GDM1 (cell line): ENCODE measurements around the gene MKNK1.

ENCODE experiments used
- DNase-seq: peaks from one replicate; lab custom pipeline; 2025; lab: John Stamatoyannopoulos, UW

Gene MKNK1

GRCh38 chr1:46522184-46522968 lies 81.7 kb downstream of the MKNK1 start:
- no peak for DNase-seq

DNA sequence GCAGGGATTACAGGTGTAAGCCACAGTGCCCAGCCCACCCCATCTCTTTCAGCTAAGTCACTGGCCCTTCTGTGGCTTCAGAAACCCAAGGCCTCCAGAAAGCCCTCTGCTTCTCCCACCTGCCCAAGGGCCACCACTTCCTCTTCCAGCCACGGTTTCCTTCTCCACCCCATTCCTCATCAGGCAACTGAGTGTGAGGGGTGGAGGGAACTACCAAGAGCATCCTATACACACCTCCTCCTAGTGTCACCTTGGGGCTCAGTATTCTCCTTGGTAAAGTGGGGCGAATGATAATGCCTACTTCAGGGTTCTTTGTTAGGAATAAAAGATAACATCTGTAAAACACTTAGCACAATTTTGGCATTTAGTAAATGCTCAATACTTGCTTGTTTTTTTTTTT lies 82.7 kb downstream of the MKNK1 start:
- no peak for DNase-seq

- no peak for DNase-seq
Measured at GRCh38 chr1:46520063-46520911, 83.8 kb downstream of the MKNK1 start.

DNA sequence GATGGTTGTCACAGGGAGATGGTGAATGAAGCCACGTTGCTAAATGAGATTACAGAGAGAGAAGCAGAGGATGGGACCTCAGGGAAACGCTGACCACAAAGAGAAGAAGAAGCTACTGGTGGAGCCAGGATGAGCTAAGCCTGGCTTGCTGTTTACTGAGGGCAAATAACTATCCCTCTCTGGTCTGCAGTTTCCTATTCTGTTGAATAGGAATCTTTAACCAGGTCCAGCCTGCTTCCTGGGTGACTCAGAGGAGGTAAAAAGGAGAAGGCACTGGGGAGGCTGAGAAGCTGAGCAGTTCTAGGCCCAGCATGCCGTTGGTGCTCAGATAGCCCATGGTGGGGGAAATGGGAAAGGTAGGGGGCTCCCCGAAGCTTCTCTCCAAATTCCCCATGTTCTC lies 84.9 kb downstream of the MKNK1 start:
- no peak for DNase-seq

- no peak for DNase-seq
Measured at GRCh38 chr1:46517932-46518498, 86.1 kb downstream of the MKNK1 start.

GRCh38 chr1:46517010-46517600 lies 87.0 kb downstream of the MKNK1 start:
- DNase-seq = no peak

GRCh38 chr1:46516200-46516950 lies 87.7 kb downstream of the MKNK1 start:
- no peak for DNase-seq

DNA sequence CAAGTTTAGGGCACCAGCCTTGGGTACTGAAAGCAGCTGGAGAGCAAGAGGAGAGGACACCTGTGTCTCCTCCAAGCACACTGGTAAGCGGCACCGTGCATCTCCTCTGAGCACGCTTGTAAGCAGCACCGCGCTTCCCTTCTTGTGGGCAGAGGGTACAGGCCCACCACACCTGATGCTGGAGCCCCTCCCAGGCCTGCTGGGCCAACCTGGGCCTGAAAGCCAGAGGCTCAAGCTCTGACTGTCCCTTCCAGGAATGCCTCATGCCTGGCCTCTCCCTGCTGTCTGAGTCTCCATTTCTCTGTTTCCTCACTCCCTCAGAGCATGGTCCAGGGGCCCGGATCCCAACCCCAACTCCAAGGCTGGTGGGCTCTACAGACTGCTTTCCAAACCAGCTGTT lies 88.5 kb downstream of the MKNK1 start:
- no peak for DNase-seq

DNA sequence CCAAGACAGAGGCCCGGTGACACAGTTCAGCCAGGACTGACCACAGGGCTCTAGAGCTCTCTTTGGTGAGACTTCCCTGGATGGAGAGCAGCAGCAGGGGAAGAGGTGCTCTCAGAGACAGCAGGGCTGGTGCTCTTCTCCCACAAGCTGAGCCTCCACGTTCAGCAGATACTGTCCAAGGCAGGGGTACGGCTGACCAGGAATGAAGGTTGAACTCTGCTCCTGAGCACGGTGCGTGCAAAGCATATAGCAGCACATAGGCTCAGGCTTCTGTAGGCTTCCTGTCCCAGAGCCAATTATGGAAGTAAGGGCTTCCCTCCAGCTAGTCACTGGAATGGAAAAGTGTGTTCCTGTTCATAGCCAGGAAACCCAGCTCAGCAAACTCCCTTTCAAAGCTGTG lies 90.5 kb downstream of the MKNK1 start:
- no peak for DNase-seq

- DNase-seq = no peak
Measured at GRCh38 chr1:46512792-46513190, 91.3 kb downstream of the MKNK1 start.

DNA sequence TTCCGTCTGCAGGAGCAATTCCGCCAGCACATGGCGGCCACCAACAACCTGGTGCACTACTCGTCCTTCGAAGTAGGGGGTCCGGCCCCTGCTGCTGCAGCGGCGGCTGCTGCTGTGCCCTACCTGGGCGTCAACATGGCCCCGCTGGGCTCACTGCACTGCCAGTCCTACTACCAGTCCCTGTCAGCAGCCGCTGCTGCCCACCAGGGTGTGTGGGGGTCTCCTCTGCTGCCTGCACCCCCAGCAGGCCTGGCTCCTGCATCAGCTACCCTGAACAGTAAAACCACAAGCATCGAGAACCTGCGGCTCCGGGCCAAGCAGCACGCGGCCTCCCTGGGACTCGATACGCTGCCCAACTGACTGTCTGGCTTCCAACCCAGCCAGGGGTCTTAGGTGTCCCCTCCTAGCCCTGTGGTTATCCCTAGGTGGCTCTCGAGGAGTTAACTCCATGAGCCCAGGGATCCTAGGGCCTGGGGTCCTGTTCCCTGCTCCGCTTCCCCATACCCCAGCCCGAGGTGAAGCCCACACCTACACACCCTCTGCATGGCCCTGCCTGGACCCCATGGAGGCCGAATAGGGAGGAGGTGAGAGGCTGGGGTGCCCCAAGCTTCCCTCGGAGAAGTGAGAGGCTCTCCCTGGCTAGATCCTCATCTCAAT lies 91.8 kb downstream of the MKNK1 start:
- DNase-seq = no peak

DNA sequence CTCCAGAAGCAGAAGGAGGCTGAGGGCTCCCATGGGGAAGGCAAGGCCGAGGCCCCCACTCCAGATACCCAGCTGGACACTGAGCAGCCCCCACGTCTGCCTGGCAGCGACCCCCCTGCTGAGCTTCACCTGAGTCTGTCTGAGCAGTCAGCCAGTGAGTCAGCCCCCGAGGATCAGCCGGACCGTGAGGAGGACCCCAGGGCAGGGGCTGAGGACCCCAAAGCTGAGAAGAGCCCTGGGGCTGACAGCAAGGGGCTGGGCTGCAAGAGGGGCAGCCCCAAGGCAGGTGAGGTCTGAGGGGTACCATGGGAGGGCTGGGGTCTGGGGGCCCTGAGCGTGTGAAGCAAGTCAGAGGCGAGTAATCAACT lies 93.1 kb downstream of the MKNK1 start:
- no peak for DNase-seq

GRCh38 chr1:46510341-46510997 lies 93.6 kb downstream of the MKNK1 start:
- no peak for DNase-seq

GRCh38 chr1:46508757-46509156 lies 95.3 kb downstream of the MKNK1 start:
- no peak for DNase-seq
